Retinal pigment epithelial cell (primary cell): ENCODE measurements around the gene ASF1A.
A peak's percentile ranks its signal among the peaks of the same experiment; 100 is the strongest.

ENCODE experiments used
- DNase-seq: peaks from one replicate; pipeline ENCODE4 v3.0.0-alpha.2; 2010; ENCODE audit warnings: low read depth
- H3K4me3 ChIP-seq: 2 replicates; pipeline ENCODE4 v1.5.1; 2011; ENCODE audit warnings: mild to moderate bottlenecking, low read length, control low read depth, moderate library complexity
- TF ChIP-seq, protein P1 (sequence below): conservative IDR thresholded peaks from 2 replicates; pipeline ENCODE4 v1.5.1; 2011; ENCODE audit warnings: low read depth, low read length, control low read depth, inconsistent platforms

Gene ASF1A

DNA sequence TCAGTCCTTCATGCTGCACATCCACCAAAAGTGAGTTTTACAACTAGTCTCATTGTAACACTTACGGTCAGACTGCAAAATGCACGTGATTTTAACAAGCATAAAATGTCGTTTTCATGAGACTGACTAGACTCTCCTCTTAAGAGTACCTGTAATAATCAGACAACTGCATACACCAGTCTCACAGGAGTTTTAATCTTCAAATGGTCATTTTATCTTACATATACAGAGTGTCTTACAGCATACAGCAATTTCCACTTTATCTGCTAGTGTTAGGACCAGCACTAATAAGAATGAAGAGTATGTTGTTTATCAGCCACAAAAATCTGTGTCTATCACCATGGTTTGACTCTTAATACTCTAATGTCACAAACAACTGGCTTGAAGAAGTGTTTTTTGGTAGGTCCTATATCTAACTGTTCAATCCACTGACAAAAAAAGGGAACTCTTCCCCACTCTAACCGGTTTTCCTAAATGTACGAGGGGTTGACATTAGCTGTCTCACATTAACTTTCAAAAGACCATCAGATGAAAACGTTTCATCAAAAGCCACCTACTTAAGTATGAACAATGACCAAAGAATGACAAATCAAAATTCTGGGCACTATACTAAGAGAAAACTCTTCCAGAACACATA lies 1.5 kb upstream of the ASF1A start:
- TF ChIP-seq, protein P1, sequence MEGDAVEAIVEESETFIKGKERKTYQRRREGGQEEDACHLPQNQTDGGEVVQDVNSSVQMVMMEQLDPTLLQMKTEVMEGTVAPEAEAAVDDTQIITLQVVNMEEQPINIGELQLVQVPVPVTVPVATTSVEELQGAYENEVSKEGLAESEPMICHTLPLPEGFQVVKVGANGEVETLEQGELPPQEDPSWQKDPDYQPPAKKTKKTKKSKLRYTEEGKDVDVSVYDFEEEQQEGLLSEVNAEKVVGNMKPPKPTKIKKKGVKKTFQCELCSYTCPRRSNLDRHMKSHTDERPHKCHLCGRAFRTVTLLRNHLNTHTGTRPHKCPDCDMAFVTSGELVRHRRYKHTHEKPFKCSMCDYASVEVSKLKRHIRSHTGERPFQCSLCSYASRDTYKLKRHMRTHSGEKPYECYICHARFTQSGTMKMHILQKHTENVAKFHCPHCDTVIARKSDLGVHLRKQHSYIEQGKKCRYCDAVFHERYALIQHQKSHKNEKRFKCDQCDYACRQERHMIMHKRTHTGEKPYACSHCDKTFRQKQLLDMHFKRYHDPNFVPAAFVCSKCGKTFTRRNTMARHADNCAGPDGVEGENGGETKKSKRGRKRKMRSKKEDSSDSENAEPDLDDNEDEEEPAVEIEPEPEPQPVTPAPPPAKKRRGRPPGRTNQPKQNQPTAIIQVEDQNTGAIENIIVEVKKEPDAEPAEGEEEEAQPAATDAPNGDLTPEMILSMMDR: no peak
- peak overlapping the region; percentile 82 for H3K4me3 ChIP-seq
- no peak for DNase-seq

DNA sequence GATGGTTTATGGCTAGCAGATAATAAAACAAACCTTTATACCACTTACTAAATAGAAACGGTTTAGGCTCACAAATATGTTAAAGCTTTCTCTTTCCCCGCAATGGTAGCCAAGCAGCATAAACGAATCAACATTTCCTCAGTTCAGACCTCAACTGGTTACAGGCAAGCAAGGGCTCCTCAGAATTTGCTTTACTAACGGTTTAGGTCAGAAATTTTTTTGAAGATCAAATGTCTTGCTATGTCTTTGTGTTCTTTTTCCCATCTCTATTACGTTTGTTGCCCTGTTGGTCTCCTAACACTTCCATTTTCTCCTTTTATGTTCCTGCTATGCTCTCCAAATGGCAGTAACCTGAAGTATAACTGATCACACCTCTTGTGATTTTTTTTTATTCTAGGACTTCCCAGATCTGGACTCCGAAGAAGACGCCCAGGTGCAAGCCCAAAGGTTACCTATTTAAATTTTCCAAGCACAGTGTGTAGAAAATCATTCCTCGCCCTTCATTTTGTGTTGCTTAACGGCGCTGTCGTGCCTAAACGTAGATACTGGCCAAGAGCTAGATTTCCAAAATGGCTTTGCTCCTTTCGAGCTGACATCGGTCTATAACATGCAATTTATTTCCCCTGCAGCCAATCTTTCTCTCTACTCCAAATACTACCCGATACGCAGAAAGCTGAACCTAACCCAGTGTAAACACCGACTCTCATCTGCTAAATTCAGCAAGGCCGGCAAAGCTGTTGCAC lies 717 bp upstream of the ASF1A start:
- TF ChIP-seq, protein P1: no peak
- H3K4me3 ChIP-seq: peak overlapping the region; percentile 82
- DNase-seq: no peak

DNA sequence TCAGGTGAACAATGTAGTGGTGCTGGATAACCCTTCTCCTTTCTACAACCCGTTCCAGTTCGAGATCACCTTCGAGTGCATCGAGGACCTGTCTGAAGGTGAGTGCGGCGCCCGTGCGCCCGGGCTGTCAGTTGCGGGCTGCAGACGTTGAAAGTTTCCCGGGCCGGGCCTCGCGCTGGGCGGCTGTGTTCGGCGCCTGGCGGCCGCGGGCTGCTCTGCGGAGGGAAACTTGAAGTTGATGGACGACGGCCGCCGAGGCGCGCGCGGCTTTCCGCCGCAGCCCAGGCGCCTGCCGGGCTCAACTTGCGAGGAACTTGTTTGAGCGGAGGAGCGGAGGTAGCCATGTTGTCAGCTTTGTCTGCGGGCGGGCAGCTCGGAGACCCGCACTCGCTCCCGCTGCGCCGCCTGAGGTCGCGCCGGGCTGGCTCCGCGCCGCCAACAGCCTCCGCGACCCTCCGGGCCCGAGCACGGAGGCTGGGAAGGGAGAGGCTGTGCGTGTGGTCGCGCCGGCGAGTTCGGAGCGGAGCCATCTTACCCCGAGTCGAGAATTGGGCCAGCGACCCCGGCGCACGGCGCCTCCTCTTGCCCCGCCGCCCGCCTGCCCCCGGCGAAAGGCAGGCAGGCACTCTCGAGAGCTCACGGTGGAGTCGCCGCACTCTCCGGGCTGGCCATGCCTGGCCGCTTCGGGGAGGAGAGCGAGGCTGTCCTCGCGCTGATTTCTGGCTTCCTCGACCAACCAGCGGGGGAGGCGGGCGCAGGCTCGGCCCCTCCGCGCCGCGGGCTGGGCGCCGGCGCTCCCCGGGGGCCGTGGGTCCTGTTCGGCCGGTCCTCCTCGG lies 691 bp downstream of the ASF1A start:
- DNase-seq: no peak
- H3K4me3 ChIP-seq: peak overlapping the region; percentile 68
- TF ChIP-seq, protein P1: no peak

DNA sequence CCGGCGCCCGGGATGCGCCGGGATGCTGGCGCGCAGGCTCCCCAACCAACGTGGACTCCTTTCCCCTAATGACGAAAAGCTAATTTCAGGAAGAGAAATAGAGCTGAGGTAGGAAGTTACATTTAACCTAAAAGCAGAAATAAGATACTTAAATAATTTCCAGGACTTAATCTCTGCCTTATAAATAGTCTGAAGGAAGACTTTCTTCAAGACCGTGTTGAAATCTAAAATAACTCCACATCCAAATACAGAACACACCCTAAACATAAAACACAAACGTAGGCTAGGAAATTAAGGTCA lies 1.3 kb downstream of the ASF1A start:
- no peak for DNase-seq
- TF ChIP-seq, protein P1: no peak
- H3K4me3 ChIP-seq: peak overlapping the region; percentile 68

DNA sequence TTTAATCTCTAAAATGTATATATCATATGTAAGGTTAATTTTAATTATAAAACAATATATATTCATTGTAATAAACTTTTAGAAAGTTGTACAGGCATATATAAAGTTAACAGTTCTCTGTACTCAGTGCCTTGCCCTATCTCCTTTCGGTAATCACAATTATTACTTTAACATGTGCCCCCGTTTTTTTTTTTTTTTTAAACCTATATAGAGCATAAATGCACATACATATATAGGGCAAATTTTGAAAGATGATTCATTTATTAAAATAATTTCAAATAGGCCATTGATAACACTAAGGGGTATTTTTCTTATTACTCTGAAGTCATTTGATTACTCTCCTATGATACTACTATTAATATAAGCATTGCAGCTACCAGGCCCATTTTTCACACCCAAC lies 1.9 kb downstream of the ASF1A start:
- TF ChIP-seq, protein P1: no peak
- no peak for DNase-seq

DNA sequence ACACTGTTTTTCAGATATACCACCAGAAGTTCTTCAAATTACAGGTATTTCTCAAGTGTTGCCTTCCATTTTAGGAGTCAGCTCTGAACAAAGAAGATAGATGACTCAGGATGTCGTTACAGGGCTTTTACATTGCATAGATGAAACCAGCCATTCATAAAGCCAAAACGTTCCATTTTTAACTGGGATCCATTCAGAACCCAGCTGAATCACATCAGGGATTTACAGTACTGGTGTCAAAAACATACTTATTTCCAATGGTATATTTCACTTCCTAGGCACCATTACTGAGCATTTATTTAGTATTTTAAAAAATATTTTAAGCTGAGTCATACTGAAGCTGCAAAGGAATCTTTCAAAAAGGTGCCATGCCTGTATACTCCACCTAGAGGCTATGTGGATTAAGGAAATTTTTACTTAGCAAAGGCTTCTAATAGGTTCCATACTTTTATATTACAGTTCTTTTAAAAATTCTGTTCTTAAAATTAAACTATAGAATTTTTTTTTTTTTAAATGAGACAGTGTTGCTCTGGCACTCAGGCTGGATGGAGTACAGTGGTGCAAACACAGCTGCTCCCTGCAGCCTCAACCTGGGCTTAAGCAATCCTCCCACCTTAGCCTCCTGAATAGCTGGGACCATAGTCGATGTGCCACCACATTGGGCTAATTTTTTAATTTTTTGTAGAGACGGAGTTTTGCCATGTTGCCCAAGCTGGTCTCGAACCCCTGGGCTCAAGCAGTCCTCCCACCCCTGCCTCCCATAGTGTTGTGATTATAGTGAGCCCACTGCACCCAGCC lies 2.6 kb downstream of the ASF1A start:
- peak overlapping the region; percentile 68 for H3K4me3 ChIP-seq
- TF ChIP-seq, protein P1: peak; percentile 58
- no peak for DNase-seq

More for the DNA sequence above, 1.9 kb downstream of the ASF1A start:
- H3K4me3 ChIP-seq: peak overlapping the region; percentile 68
